GM19035 (cell line): Measurements from ENCODE around the gene MSH5.
"Not testable (repeated sequence)": the region's sequence is repeated elsewhere in the genome, so short reads cannot be mapped to it uniquely, and the experiment has no call there.

Experiments used
- ATAC-seq: cut with Tn5 transposase; IDR thresholded peaks from one replicate; pipeline ENCODE4 v1.9.1; 2021; ENCODE audit not compliant: unreplicated experiment

The MSH5 gene

DNA sequence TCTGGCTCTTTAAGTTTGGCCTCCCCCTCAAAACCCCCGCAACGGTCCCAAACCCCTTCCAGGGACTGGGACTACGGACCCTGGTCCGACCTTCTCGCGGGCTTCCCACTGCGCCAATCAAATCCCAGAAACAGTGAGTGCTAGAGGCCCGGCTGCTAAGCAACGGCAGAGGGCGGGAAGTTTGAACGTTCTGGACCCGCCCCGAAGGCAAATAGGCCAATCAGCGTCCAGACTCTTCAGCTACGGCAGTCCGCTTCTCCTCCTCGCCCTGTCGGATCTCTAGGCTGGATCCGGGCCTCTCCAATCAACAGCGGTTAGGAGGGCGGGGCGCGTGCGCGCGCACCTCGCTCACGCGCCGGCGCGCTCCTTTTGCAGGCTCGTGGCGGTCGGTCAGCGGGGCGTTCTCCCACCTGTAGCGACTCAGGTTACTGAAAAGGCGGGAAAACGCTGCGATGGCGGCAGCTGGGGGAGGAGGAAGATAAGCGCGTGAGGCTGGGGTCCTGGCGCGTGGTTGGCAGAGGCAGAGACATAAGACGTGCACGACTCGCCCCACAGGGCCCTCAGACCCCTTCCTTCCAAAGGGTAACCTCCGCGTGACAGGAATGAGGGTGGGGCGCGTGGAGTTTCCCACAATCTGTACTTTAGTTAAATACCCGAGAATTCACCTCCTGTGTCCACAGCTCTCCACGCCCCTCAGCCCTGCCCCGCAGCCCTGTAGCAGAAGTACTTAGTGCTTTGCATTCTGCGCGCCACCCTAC lies at the start of gene MSH5:
Gene MSH5, plus strand, starts transcription at position 367 of the 758 bp plus-strand sequence. CDS start 462 bp downstream, outside the sequence.
- ATAC-seq: peak; percentile 74

DNA sequence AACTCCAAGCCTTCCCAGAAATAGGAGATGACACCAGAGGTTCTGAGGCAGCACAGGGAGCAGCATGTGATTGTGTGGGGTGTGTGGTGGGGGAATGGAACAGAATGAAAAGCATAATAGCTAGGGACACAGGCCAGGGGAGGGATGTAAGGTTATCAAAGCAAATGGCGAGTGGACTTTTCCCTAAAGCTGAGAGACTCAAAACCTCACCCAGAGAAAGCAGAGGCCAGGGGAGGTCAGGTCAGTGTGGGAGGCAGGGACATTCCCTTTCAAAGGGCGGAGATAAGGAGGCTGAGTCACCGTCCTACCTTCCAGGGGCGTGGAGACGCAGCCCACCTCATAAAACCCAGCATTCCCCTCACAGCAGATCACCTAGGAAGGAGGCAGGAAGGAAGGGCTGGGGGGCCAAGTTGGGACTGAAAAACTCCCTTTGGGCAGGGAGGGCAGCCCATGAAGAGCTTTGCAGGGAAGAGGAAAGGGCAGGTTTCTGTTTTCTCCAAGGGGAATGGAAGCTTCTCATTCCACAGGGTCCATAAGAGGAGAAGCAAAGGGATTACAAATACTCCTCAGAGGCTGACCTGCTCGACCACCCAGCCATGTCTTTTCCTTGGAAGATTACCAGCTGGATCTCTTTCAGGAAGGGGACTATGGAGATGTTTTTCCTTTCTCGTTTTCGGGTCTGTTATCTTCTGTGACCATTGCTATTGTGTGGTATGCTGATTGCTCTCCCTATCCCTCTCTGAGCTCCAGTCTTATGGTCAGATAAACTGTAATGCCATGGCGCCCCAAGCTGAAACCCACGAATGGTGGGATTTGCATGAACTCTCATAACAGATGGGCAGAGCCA lies 49.4 kb upstream of the MSH5 start:
- ATAC-seq: no peak

- ATAC-seq: no peak
These were observed 48.7 kb upstream of the MSH5 start for GRCh38 chr6:31691078-31691463.

DNA sequence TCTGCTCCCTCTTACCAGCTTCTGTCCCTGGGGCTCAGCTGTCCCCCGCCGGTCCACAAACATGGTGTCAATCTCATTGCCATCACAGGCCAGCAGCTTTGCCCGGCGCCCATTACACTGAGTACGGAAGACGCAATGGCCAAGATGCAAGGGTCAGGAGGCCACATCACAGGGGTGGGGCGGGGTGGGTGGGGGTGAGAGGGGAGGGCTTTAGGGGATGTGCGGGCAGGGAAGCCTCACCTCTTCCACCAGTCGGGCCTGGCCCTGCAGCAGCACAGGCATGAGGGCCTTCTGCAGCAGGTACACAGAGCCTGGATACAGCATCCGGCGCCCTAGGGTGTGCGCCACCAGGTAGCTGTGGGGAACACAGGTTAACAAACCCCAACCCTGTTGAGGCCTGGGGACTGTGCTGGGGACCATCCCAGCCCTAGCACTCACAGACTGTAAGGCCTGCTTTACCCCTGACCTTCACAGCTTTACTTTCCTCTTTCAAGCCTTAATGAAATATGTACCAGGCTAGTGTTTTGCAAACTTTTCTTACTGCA lies 48.2 kb upstream of the MSH5 start:
- ATAC-seq: no peak

DNA sequence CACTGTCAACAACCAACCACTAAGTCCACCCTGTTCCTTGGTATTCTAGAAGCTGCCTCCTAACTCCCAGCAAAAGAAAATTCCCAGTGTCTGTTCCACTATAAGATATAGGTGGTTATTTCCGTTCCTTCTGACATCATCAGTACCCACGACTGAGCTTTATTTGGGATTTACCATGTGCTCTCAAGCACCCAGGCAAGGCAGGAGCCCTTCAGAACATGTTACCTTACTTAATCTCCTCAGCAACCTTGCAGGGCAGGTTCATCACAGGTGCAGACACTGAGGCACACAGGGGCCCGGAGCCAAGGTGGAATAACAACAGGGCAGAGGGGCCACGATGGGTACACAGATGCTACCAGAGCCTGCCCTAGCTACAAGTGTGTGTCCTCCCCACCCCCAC lies 47.5 kb upstream of the MSH5 start:
- no peak for ATAC-seq

DNA sequence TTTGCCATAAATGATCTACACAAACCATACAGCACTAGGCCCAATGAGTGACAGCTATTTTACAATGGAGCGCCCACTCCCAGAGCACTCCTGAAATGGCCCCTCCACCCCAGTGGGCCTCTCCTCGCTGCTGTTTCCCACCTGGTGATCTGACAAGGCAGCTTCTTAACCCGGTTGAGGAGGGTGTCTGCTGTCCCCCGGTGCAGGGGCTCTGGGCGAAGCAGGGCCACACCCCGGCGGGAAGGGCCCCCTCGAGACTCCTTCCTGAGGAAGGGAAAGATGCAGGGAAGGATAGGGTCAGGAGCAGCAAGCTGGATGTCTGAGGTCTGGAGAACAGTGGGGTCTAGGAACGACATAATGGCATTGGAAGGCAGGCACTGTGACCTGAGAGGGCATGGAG lies 46.9 kb upstream of the MSH5 start:
- no peak for ATAC-seq

GRCh38 chr6:31693535-31693934 lies 46.3 kb upstream of the MSH5 start:
- ATAC-seq: no peak

DNA sequence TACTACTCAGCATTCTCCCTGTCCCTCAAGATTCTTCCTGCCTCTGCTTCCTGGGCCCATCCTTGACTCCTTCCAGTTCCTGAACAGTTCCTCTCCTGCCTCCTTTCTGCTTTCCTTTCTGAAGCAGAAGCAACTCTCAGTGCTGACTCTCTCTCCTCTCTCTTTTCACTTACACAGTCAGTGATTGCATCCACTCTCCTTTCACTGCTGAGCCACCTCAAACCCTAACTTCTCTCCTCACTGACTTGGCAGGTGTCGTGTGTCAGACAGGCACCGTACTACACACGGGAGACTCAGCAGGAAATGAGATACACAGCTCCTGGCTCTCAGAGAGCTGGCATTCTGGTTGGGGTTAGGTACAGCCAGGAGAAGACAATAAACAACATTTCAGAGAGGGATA lies 42.2 kb upstream of the MSH5 start:
- no peak for ATAC-seq

DNA sequence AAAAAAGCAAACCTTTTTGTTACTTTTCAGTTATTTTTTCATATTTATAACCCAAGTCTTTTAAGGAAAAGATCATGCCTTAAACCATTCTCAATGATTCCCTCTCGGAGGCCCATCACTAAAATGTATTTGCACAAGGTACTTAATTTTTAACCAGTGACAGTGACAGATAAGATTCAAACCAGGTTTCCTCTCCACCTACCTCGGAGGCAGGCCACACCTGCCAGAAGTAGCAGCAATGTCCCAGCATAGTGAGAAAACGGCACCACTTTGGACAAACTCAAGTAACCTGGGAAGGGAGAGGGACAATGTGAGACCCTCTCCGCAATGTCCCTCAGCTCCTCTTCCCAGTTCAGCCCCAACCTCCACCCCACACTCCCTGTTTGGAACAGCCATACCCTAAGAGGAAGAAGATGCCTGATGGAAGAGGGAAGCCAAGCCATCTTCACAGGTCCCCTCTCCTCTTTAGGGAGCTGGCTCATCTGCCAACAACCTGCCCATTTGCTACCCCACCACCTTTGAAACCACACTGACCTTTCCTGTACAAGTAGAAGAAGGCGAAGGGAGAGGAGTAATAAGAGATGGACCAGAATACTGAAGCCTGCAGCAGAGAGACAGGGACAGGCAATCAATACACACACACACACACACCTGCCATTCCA lies 38.9 kb upstream of the MSH5 start:
- ATAC-seq: no peak

DNA sequence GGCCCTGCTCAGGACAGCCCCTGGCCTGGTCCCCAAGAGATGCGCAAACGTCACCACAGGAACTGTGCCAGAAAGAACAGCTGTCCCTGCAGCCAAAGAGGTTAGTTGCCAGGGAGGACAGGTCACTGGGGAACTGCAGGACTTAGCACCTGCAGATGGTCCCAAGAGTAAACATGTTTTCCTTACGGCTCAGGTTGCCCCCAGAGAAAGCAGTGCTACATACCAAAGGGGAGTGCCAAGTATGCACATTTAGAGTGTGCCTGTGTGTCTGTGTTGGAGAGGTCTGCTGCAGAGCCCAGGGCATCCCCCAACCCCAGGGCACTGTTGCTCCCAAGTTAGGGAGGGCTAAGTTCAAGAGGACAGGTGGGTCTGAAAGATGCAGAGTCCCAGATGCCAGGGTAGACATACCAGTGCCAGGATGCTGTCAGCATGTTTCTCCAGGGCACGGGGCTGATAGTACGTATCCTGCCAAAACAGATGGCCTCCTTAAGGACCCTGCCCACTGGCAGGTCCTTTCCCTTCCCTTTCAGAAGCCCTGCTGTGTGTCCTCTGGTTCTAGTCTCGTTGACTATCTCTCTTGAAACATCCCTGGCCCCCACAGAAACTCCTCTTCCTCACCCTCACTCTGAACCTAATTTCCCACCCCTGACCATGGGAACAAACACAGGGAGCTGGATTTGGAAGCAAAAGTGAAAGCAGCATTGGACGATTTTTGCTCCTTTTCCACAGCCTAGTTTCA lies 38.0 kb upstream of the MSH5 start:
- ATAC-seq: no peak

DNA sequence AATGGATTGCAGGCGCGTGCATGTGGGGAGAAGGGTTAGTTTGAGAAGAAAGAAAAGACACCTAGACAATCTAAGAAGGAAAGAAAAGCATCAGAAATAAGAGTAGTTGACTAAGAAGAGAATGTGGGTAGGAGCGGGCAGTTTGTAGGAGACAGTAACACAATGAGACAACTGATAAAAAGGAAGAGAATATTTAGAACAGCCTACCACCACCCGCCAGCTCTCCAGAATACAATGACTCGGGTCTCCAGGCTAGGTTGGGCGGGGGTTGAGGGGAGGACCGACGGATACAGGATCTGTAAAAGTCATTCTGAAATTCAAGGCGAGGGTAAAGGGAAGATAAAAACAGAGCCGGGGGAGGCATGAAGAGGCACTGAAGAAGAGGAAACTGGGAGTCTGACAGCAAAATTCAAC lies 37.4 kb upstream of the MSH5 start:
- no peak for ATAC-seq

GRCh38 chr6:31702819-31703716 lies 36.7 kb upstream of the MSH5 start, which contains the start of gene ABHD16A:
Gene ABHD16A, minus strand, starts transcription at chr6:31703324. Its CDS starts 43 bp downstream, at chr6:31703281.
- peak; percentile 88 for ATAC-seq

DNA sequence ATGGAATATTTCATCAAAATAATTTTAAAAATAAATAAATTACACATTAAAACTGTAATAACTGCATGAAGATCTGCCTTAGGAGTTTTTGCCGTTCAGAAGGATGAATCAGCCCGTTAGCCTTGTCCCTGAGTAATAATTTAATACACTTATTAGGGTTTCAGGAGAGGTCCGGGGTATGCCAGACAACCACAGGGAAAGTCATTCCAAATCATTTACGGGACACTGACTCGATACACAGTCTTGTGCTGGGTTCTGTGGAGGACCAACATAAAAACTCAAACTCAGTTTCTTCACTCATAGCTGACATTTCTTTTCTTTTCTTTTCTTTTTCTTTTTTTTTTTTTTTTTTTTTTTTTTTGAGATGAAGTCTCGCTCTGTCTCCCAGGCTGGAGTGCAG lies 33.9 kb upstream of the MSH5 start:
- ATAC-seq: no peak

GRCh38 chr6:31706599-31706998 lies 33.2 kb upstream of the MSH5 start, which contains the start of gene LY6G6F:
Gene LY6G6F, plus strand, starts transcription at chr6:31706866. Its CDS starts 41 bp downstream, at chr6:31706907.
- ATAC-seq: no peak

DNA sequence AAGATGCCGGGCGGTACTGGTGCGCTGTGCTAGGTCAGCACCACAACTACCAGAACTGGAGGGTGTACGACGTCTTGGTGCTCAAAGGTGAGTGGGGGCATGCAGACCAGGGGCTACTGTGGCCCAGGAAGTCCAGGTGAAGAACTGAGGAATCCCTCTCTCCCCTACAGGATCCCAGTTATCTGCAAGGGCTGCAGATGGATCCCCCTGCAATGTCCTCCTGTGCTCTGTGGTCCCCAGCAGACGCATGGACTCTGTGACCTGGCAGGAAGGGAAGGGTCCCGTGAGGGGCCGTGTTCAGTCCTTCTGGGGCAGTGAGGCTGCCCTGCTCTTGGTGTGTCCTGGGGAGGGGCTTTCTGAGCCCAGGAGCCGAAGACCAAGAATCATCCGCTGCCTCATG lies 32.1 kb upstream of the MSH5 start:
- no peak for ATAC-seq

DNA sequence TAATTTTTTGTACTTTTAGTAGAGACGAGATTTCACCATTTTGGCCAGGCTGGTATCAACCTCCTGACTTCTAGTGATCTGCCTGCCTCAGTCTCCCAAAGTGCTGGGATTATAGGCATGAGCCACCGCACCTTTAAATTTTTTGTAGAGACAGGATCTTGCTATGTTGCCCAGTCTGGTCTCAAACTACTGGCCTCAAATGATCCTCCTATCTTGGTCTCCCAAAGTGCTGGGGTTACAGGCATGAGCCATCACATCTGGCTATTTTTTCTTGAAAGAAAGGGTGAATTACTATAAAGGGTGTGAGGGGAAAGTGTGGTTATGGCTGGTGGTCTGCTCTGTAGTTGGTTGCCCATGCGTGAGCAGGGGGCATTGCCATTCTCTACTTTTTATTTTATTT lies 31.6 kb upstream of the MSH5 start:
- no peak for ATAC-seq

GRCh38 chr6:31709157-31709556 lies 30.6 kb upstream of the MSH5 start:
- ATAC-seq: not testable (repeated sequence)

GRCh38 chr6:31710523-31711219 lies 29.1 kb upstream of the MSH5 start:
- ATAC-seq: no peak

- no peak for ATAC-seq
These were observed 28.6 kb upstream of the MSH5 start for GRCh38 chr6:31711233-31711632.
